Measurements from ENCODE around the gene TACO1.
A peak's percentile ranks its signal among the peaks of the same experiment; 100 is the strongest.

Gene TACO1

DNA sequence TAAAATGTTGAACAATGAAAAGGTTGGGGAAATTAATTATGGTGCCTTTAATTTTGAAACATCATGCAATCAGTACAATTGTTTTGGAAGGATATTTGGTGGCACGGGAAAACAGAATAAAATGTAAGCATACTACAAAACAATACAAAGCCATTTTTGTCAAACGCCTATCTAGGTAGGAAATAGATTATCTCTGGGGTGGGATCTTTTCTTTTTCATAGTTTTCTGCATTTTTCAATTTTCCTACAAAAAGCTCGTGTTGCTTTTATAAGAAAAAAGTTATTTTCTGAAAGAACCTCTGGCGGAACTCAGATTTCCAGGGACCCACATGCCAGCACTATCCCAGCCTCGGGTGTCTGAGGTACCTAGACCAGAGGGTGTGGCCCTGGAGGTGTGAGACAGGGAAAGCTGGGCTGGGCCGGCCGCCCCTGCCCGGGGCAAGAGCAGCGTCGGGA is 20.6 kb downstream of the TACO1 start:
- Histone ChIP-seq H3K9me3 (no peaks in the 10 kb centered on the region), H3K4me1 (no peaks in the 10 kb centered on the region; the same call in 1 of the 2 replicates)
- DNase-seq, result no peak

DNA sequence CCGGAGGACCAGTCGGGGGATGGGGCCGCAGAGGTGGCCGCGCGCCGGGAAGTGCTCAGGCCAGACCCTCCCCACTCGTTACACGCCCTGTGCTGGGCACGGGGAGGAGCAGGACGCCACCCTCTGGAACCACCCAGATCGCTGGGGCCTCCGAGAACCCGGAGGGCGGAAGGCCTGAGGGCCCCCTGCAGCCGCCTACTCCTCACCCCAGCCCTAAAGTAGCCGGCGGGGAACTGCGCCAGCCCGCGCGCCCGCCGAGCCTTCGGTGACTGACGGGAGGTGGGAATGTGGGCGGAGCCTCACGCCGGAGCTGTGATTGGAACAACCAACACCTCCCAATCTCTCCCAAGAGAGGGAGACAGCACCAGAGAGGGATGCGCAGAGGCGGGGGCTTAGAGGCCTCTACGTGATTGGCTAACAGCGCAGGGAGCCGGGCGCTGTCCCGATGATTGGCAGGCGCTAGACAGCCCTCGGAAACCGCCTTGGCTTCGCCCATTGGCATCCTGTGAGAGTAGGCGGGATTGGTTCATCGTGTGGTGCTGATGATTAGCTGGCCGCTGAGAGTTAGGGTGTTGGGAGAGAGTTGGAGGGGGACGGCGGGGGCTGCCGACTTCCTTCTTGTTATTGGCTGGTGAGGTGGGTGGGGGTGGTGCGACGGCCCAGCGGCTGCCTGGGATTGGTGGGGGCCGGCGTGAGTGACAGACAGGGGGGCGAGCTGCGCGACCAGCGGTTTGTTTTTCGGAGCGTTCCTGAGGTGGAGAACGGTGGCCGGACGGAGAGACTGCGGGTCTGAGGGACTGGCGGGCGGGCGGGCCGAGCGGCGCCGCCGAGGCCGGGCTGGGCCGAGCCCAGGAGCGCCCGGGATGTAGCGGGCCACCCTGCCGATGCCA is 21.2 kb downstream of the TACO1 start, which contains the start of gene MAP3K3:
Gene MAP3K3, plus strand, starts transcription at position 734 of the 890 bp plus-strand sequence. CDS start 343 bp downstream, outside the sequence.
- H3K27me3 ChIP-seq, result no peaks in the 10 kb centered on the region
- TF ChIP-seq, protein P1, sequence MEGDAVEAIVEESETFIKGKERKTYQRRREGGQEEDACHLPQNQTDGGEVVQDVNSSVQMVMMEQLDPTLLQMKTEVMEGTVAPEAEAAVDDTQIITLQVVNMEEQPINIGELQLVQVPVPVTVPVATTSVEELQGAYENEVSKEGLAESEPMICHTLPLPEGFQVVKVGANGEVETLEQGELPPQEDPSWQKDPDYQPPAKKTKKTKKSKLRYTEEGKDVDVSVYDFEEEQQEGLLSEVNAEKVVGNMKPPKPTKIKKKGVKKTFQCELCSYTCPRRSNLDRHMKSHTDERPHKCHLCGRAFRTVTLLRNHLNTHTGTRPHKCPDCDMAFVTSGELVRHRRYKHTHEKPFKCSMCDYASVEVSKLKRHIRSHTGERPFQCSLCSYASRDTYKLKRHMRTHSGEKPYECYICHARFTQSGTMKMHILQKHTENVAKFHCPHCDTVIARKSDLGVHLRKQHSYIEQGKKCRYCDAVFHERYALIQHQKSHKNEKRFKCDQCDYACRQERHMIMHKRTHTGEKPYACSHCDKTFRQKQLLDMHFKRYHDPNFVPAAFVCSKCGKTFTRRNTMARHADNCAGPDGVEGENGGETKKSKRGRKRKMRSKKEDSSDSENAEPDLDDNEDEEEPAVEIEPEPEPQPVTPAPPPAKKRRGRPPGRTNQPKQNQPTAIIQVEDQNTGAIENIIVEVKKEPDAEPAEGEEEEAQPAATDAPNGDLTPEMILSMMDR (IDR thresholded peaks at IDR 0.05; ENCODE audit: low read depth, low read length), result 0 out of 2 replicates have a peak, but pooled peaks have one; percentile 12
- H3K4me3 ChIP-seq (ENCODE audit: low read depth, low read length), result peak within 1 kb of the TSS; percentile 86
- no peaks in the 10 kb centered on the region for H3K36me3 ChIP-seq
- no peaks in the 10 kb centered on the region for H3K9me3 ChIP-seq
- H3K4me1 ChIP-seq, result no peaks in the 10 kb centered on the region; the same call in 1 of the 2 replicates
- peak; percentile 99 for DNase-seq

More for the DNA sequence above, 20.6 kb downstream of the TACO1 start:
- Histone ChIP-seq H3K4me3 (ENCODE audit: low read depth, low read length) (peak overlapping the region; percentile 58), H3K36me3 (no peaks in the 10 kb centered on the region), H3K27me3 (no peaks in the 10 kb centered on the region)
- TF ChIP-seq, protein P1 (IDR thresholded peaks at IDR 0.05; ENCODE audit: low read depth, low read length), result no peak

DNA sequence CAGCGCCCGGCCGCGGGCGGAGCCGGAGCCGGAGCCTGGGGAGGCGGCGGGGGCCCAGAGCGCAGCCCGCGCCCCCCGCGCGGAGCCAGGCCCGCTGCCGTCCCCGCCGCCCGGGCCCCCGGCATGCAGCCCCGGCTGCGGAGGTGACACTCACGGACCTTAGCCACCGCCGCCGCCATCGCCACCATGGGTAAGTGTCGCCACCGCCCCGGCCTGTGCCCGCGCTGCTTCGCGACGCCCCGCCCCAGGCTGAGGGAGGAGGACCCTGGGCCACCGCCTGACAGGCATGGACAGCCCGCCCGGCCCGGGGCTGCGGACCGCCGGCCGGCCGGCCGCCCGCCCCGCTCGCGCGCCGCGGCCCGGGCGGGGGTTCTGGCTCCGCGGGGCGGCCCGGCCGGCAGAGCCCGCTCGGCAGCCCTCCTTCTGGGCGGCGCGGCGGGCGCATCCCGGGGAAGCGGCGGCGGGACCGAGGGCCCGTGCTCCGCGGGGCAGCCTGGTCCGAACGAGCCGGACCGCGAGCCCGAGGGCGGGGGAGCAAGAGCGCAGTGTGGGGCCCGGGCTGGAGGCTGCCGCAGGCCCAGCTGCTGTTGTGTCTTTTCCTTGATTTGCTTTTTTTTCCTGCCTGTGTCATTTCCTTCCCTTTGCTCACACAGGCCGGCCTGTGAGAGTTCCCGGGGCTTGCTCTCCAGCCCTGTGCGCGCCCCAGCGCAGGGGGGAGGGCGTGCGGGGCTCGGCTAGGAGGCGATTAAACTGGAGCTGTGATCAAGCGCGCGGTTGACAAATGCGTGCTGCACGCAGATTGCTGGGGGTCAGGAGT is 22.1 kb downstream of the TACO1 start:
- peak overlapping the region; percentile 86 for H3K4me3 ChIP-seq (ENCODE audit: low read depth, low read length)
- no peaks in the 10 kb centered on the region for H3K36me3 ChIP-seq
- no peaks in the 10 kb centered on the region for H3K27me3 ChIP-seq
- TF ChIP-seq, protein P1 (IDR thresholded peaks at IDR 0.05; ENCODE audit: low read depth, low read length), result no peak
- H3K4me1 ChIP-seq, result no peaks in the 10 kb centered on the region; the same call in 1 of the 2 replicates
- H3K9me3 ChIP-seq, result no peaks in the 10 kb centered on the region
- peak; percentile 81 for DNase-seq

DNA sequence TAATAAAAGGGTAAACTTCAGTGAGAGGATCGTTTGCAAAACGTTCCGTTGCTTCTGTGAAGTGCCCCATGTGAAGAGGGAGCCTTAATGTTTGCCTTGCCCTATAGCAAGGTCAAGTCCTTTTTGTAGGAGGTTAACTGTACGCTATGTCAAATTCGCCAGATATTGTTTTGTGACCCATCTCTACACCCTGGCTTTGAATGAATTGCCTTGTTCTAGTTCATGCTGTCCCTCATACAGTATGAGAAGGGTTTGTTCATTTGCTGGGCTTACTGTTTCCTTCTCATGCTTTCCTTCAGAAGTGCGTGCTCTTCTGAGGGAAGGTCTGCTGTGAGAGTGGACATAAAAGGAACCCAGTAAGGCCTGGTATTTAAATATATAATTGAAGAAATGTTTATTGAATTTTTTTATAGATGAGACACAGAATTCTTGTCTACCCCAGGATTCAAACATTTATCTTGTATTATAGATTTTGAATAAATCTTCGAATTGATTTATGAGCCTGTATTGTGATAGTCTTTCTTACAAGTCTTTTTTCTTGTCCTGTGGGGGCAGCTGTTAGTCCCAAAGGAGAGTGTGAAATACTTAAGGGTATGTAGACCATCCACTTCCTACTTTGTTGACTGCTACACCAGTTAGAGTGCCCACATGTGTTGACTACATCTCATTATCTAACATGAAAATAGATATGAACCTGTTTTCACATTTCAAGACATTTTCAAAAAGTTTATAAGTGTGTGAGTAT is 23.3 kb downstream of the TACO1 start:
- DNase-seq, result no peak
- no peaks in the 10 kb centered on the region for H3K9me3 ChIP-seq
- H3K27me3 ChIP-seq, result no peaks in the 10 kb centered on the region
- no peaks in the 10 kb centered on the region for H3K36me3 ChIP-seq
- no peaks in the 10 kb centered on the region; the same call in 1 of the 2 replicates for H3K4me1 ChIP-seq
- TF ChIP-seq, protein P1 (IDR thresholded peaks at IDR 0.05; ENCODE audit: low read depth, low read length), result no peak
- peak overlapping the region; percentile 86 for H3K4me3 ChIP-seq (ENCODE audit: low read depth, low read length)

DNA sequence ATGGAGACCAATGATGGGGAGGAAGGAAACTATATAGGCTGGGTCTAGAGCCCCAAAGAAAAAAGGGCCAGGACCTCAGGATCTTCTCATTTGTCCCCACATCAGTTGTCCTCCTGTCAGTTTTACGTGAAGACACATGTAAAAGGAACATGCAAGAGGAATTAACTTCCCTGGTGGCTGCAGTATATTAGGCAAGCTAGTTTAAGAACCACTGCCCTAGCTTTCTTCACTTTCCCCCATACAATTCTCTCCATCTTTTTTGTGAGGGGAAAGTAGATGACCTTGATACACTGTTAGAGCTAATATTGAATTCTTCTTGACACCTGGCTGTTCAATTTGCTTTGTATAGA is 23.8 kb downstream of the TACO1 start:
- Histone ChIP-seq H3K27me3 (no peaks in the 10 kb centered on the region), H3K4me3 (ENCODE audit: low read depth, low read length) (peak overlapping the region; percentile 86), H3K36me3 (no peaks in the 10 kb centered on the region), H3K9me3 (no peaks in the 10 kb centered on the region), H3K4me1 (no peaks in the 10 kb centered on the region; the same call in 1 of the 2 replicates)
- DNase-seq, result no peak
- TF ChIP-seq, protein P1 (IDR thresholded peaks at IDR 0.05; ENCODE audit: low read depth, low read length), result no peak

Data from BE2C (cell line).